Rectal smooth muscle tissue (tissue), 1 donor: ENCODE results near the gene CGB7.

Experiments
- H3K27ac ChIP-seq: one replicate; pipeline ENCODE4 v1.7.0; 2013; ENCODE audit warnings: low read depth, low read length, inconsistent platforms
- H3K27me3 ChIP-seq: one replicate; pipeline ENCODE4 v1.7.0; 2013; ENCODE audit warnings: low read length; ENCODE audit not compliant: control insufficient read depth, insufficient read depth
- H3K36me3 ChIP-seq: one replicate; pipeline ENCODE4 v1.7.0; 2013; ENCODE audit warnings: low read length; ENCODE audit not compliant: control insufficient read depth, insufficient read depth
- H3K4me1 ChIP-seq: one replicate; pipeline ENCODE4 v1.7.0; 2013; ENCODE audit warnings: low read length; ENCODE audit not compliant: control insufficient read depth, insufficient read depth
- H3K4me3 ChIP-seq: one replicate; pipeline ENCODE4 v1.7.0; 2013; ENCODE audit warnings: low read length
- H3K9ac ChIP-seq: one replicate; pipeline ENCODE4 v1.7.0; 2013; ENCODE audit warnings: low read length

CGB7 gene

GRCh38 chr19:49014870-49015255 is 42.7 kb downstream of the CGB7 start:
- Histone ChIP-seq H3K27me3 (peaks cover 6% of the 10 kb centered on the region), H3K36me3 (peaks cover 20% of the 10 kb centered on the region), H3K4me3 (no peak overlapping the region), H3K9ac (no peak overlapping the region), H3K27ac (no peak overlapping the region), H3K4me1 (peaks cover 2% of the 10 kb centered on the region)

DNA sequence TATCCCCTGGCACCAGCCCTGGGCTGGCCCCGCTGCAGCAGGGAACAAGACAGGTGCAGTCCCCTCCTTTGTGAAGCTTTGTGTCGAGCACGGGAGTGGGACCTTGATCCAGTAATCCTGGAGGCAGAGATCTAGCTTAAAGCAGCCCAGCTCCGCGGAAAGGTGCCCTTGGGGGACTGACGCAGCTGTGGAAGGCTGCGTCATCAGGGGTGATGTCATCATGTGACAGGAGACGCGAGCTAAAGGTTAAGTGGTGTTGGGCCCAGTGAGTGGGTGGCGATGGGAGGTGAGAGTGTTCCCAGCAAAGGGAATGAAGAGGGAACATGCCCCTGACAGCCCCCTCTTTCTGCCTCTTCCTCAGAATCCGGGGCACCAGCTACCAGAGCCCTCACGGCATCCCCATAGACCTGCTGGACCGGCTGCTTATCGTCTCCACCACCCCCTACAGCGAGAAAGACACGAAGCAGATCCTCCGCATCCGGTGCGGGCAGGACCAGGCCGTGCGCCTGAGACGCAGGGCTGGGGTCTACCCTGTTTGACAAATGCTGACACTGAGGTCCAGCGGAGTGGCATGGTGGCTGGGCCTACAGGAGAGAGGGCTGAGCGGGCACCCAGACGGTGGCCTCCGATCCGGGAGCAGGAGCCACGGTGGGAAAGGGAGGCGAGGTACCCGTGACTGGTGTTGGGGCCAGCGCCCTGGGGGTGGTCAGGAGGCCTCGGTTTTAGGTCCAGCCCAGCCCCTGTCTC is 43.3 kb downstream of the CGB7 start:
- peaks cover 24% of the 10 kb centered on the region for H3K36me3 ChIP-seq
- H3K9ac ChIP-seq: no peak overlapping the region
- H3K4me3 ChIP-seq: no peak overlapping the region
- peaks cover 3% of the 10 kb centered on the region for H3K27me3 ChIP-seq
- H3K27ac ChIP-seq: no peak overlapping the region
- H3K4me1 ChIP-seq: peaks cover 2% of the 10 kb centered on the region

DNA sequence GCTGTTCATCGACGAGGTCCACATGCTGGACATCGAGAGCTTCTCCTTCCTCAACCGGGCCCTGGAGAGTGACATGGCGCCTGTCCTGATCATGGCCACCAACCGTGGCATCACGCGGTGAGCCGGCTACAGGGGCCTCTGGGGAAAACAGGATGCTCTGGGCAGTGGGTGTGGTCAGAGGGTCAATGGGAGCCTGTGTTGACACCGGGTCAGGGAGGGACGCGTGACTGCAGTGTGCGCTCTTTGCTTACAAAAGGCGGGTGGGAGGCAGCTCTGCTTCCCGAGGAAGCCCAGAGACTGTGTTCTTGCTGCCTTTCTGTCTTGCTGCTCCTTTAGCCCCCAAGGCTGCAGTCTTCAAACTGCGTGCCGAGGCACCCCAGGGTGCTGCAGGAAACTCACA is 46.4 kb downstream of the CGB7 start:
- H3K27me3 ChIP-seq: no peaks in the 10 kb centered on the region
- H3K27ac ChIP-seq: no peak overlapping the region
- no peak overlapping the region for H3K9ac ChIP-seq
- no peak overlapping the region for H3K4me3 ChIP-seq
- H3K4me1 ChIP-seq: no peaks in the 10 kb centered on the region
- peaks cover 35% of the 10 kb centered on the region for H3K36me3 ChIP-seq

DNA sequence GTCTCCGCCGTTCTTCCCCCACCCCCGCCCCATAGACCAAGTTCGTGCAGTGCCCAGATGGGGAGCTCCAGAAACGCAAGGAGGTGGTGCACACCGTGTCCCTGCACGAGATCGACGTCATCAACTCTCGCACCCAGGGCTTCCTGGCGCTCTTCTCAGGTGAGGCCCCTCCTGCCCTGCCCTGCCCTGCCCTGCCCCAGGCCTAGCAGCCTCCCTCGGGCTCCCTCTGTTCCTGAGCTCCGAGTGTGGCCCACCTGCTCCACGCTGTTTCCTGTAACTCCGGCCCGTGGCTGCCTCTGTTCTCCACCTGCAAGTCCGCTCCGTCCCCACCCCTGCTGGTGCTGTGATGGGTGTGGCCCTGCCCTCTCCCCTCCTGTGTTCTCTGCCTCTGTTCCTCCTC is 47.1 kb downstream of the CGB7 start:
- Histone ChIP-seq H3K27me3 (no peaks in the 10 kb centered on the region), H3K4me1 (no peaks in the 10 kb centered on the region), H3K36me3 (peaks cover 36% of the 10 kb centered on the region)

GRCh38 chr19:49009828-49010227 is 47.7 kb downstream of the CGB7 start:
- H3K36me3 ChIP-seq: peaks cover 36% of the 10 kb centered on the region
- H3K4me3 ChIP-seq: no peak overlapping the region
- H3K4me1 ChIP-seq: no peaks in the 10 kb centered on the region
- no peaks in the 10 kb centered on the region for H3K27me3 ChIP-seq
- no peak overlapping the region for H3K9ac ChIP-seq
- H3K27ac ChIP-seq: no peak overlapping the region

More for the DNA sequence above, 47.1 kb downstream of the CGB7 start:
- H3K4me3 ChIP-seq: no peak overlapping the region
- no peak overlapping the region for H3K27ac ChIP-seq
- H3K9ac ChIP-seq: no peak overlapping the region

- H3K9ac ChIP-seq: no peak overlapping the region
- peaks cover 30% of the 10 kb centered on the region for H3K36me3 ChIP-seq
- no peak overlapping the region for H3K4me3 ChIP-seq
- no peaks in the 10 kb centered on the region for H3K27me3 ChIP-seq
- H3K4me1 ChIP-seq: no peaks in the 10 kb centered on the region
- H3K27ac ChIP-seq: no peak overlapping the region
Measured at GRCh38 chr19:49006905-49007304, 50.6 kb downstream of the CGB7 start.

DNA sequence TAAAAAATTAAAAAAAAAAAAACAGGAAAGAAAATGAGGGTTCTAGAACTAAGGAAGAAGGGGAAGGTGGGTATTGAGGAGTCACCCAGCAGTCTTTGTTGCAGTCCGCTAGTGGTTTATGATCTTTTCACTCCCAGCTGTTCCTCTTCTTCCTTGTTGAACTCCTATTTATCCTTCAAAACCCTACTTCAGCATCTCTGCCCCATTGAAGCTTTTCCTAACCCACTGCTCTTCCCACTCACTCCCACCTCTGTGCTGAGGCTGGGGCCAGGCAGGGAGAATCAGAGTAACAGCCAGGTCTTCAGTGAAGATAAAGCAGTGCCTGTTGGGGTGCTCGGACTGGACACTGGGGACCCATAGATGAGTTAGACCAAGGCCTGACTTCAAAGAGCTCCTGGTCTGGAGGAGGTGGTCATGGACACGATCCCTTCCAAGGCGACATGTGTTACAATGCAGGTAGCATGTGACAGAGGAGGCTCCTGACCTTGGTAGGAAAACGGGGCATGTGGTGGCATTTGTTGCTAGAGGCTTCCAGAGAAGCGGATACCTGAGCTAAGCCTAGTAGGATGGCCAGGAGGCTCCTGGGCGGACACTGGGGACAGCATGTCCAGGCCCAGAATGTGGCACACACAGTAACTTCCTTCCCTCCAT is 52.5 kb downstream of the CGB7 start:
- no peak overlapping the region for H3K9ac ChIP-seq
- H3K27ac ChIP-seq: no peak overlapping the region
- peaks cover 24% of the 10 kb centered on the region for H3K36me3 ChIP-seq
- no peaks in the 10 kb centered on the region for H3K27me3 ChIP-seq
- no peaks in the 10 kb centered on the region for H3K4me1 ChIP-seq
- no peak overlapping the region for H3K4me3 ChIP-seq
